ENCODE results near the gene CEP20. TPM values are rescaled to one million over a fixed set of nuclear protein-coding genes. Genes with fewer than 3 reads are reported as not detected.

CEP20 gene
- total and polyA plus RNA-seq, 2 of the 8 experiments (the other 6 are each of a cell fraction or from before 2014, with no cell fraction given): 16.2 to 49.0 TPM

- no peak for DNase-seq (ENCODE audit: low read depth in 1 of 2, low spot score in 2 of 2)
Observed at GRCh38 chr16:15819046-15819445, 69.4 kb downstream of the CEP20 start.

More at GRCh38 chr16:15819046-15819445, 69.4 kb downstream of the CEP20 start:
- no peak overlapping the region for H4K8ac ChIP-seq (ENCODE audit: extremely low read depth, insufficient read depth, low read length)
- H4K5ac ChIP-seq (ENCODE audit: insufficient read length, low read depth, low read length): no peak overlapping the region
- TF ChIP-seq TCF12 (IDR thresholded peaks at IDR 0.05; ENCODE audit: low read depth, low read length): no peak
- TF ChIP-seq CTCF (IDR thresholded peaks at IDR 0.05; ENCODE audit: control extremely low read depth in 1 of 3, insufficient read depth in 1 of 3, low read depth in 1 of 3, low read length in 3 of 3): no peak
- TF ChIP-seq RBBP5 (IDR thresholded peaks at IDR 0.05; ENCODE audit: borderline replicate concordance, low read depth, low read length): no peak
- TF ChIP-seq CBX5 (IDR thresholded peaks at IDR 0.05; ENCODE audit: low read depth, low read length): no peak
- no peak for TF ChIP-seq TBP (IDR thresholded peaks at IDR 0.05; ENCODE audit: low read depth, low read length)
- no peak for TF ChIP-seq GTF2F1 (IDR thresholded peaks at IDR 0.05; ENCODE audit: borderline replicate concordance, low read depth, low read length)
- TF ChIP-seq SRF (IDR thresholded peaks at IDR 0.05; ENCODE audit: low read depth, low read length): no peak
- no peak for TF ChIP-seq SUZ12 (IDR thresholded peaks at IDR 0.05; ENCODE audit: low read length)
- no peak for TF ChIP-seq SIRT6 (IDR thresholded peaks at IDR 0.05; ENCODE audit: low read length)
- no peak for TF ChIP-seq POLR2A (IDR thresholded peaks at IDR 0.05; ENCODE audit: control extremely low read depth in 1 of 2, low read depth in 2 of 2, low read length in 2 of 2)
- no peak for TF ChIP-seq PHF8 (conservative IDR thresholded peaks at IDR 0.05; ENCODE audit: low read depth, low read length)
- TF ChIP-seq JUN (IDR thresholded peaks at IDR 0.05; ENCODE audit: low read depth, low read length): no peak
- H2BK20ac ChIP-seq (ENCODE audit: low read length): no peak overlapping the region
- H2BK5ac ChIP-seq (ENCODE audit: low read depth, low read length): no peak overlapping the region
- H3K79me1 ChIP-seq (ENCODE audit: low read depth, low read length): no peaks in the 10 kb centered on the region
- H3K14ac ChIP-seq (ENCODE audit: insufficient read length): no peak overlapping the region
- POLR2A ChIA-PET (ENCODE audit: partially characterized antibody): no interaction called here
- no peaks in the 10 kb centered on the region for H3K27me3 ChIP-seq (replicated peaks in 1 of 4; ENCODE audit: control insufficient read depth in 3 of 4, extremely low read depth in 1 of 4, insufficient read depth in 3 of 4, low read length in 3 of 4)
- no peak overlapping the region for H2AFZ ChIP-seq (ENCODE audit: low read length)
- FAIRE-seq: no peak
- no peak overlapping the region for H3K23ac ChIP-seq (ENCODE audit: insufficient read length)
- H3K4ac ChIP-seq (replicated peaks; ENCODE audit: insufficient read length, low read depth, low read length): no peak overlapping the region
- H3K9me3 ChIP-seq (ENCODE audit: insufficient read depth in 2 of 2, low read depth in 1 of 2, low read length in 1 of 2): peaks cover 4 to 13% of the 10 kb centered on the region in 2 experiments; a peak in 1 of 4 replicates
- no peaks in the 10 kb centered on the region for H3K4me1 ChIP-seq (replicated peaks in 1 of 4; ENCODE audit: control insufficient read depth in 3 of 4, insufficient read depth in 4 of 4, low read length in 3 of 4)
- no peaks in the 10 kb centered on the region for H3K36me3 ChIP-seq (ENCODE audit: control insufficient read depth in 2 of 4, insufficient read depth in 4 of 4, low read length in 3 of 4)
- no peak overlapping the region for H3K4me2 ChIP-seq (ENCODE audit: insufficient read depth in 1 of 2, low read depth in 2 of 2, low read length in 2 of 2)
- H4K20me1 ChIP-seq (replicated peaks in 1 of 2; ENCODE audit: control insufficient read depth in 1 of 2, insufficient read depth in 2 of 2, low read length in 2 of 2): no peaks in the 10 kb centered on the region
- H4K91ac ChIP-seq (replicated peaks; ENCODE audit: insufficient read length, low read length): no peak overlapping the region
- no peaks in the 10 kb centered on the region for H3K23me2 ChIP-seq (ENCODE audit: low read depth, low read length)
- no peak overlapping the region for H2BK12ac ChIP-seq (ENCODE audit: low read depth, low read length)
- no peak overlapping the region for H3K4me3 ChIP-seq (ENCODE audit: extremely low read depth in 1 of 4, insufficient read depth in 2 of 4, low read depth in 3 of 4, low read length in 4 of 4)
- H3K9ac ChIP-seq (replicated peaks in 1 of 4; ENCODE audit: extremely low read depth in 1 of 4, low read depth in 3 of 4, low read length in 3 of 4): no peak overlapping the region
- no peak overlapping the region for H2AK5ac ChIP-seq (ENCODE audit: low read depth, low read length)
- no peak overlapping the region for H2BK120ac ChIP-seq (replicated peaks; ENCODE audit: low read depth, low read length)
- 59% methylated on average over 2 of the region's 2 CpGs; no CpG with 5 or more reads in 1 of the 2 experiments for WGBS, 2 experiments (ENCODE audit: extremely low coverage in 1 of 2, insufficient coverage in 1 of 2, insufficient read length in 1 of 2, insufficient replicate concordance in 2 of 2, low coverage in 1 of 2, low lambda C conversion rate in 2 of 2, missing lambda C conversion rate in 1 of 2)
- H2BK15ac ChIP-seq (ENCODE audit: low read length): no peak overlapping the region
- H3K27ac ChIP-seq (ENCODE audit: low read depth, low read length): no peak overlapping the region
- no peaks in the 10 kb centered on the region for H3K79me2 ChIP-seq (ENCODE audit: control insufficient read depth in 1 of 2, insufficient read depth in 2 of 2, low read length in 2 of 2)
- CTCF ChIA-PET (ENCODE audit: partially characterized antibody): interaction anchor here (0.6 to 4.0 kb wide), 8 partner anchors 16 to 62 kb away, joined by 3 to 23 read pairs (median 4); no protein-coding TSS in a partner anchor
- no peak overlapping the region for H3K18ac ChIP-seq (ENCODE audit: extremely low read depth, low read length)
- H3K56ac ChIP-seq (replicated peaks; ENCODE audit: insufficient read length, low read depth, low read length): no peak overlapping the region
